Left lung (tissue), 10 donors: Measurements from ENCODE around the gene PXK. TPM values are rescaled to one million over a fixed set of nuclear protein-coding genes. Genes with fewer than 3 reads are reported as not detected.

Experiments used
- ATAC-seq: fragments of 200-7000 bp; cut with Tn5 transposase; one replicate; pipeline ENCODE4 v1.9.1; 2020; ENCODE audit warnings: moderate library complexity
- DNase-seq, 4 donors: peaks; one replicate each; pipeline ENCODE4 v3.0.0-alpha.2; 2013 to 2020
- H3K27ac ChIP-seq, 2 donors: fragments of 200-600 bp; sonication (generic) in 1 of 2; one replicate each; pipeline versions ENCODE4 v1.5.0 to v1.8.0; 2020 to 2021
- H3K27me3 ChIP-seq, 2 donors: fragments of 200-600 bp; sonication (generic) in 1 of 2; one replicate each; pipeline versions ENCODE4 v1.5.0 to v1.8.0; 2020 to 2021
- H3K36me3 ChIP-seq, 2 donors: fragments of 200-600 bp; sonication (generic) in 1 of 2; one replicate each; pipeline versions ENCODE4 v1.5.0 to v1.8.0; 2020 to 2021
- H3K4me1 ChIP-seq, 2 donors: fragments of 200-600 bp; one replicate each; pipeline ENCODE4 v1.8.0; 2021
- H3K4me3 ChIP-seq, 2 donors: fragments of 200-600 bp; sonication (generic) in 1 of 2; one replicate each; pipeline versions ENCODE4 v1.5.0 to v1.8.0; 2020 to 2021; ENCODE audit warnings: mild to moderate bottlenecking in 1 of 2
- H3K9me3 ChIP-seq, 2 donors: fragments of 200-600 bp; sonication (generic) in 1 of 2; one replicate each; pipeline versions ENCODE4 v1.5.0 to v1.8.0; 2020 to 2021
- CTCF ChIP-seq, 2 donors: fragments of 200-600 bp; sonication (generic) in 1 of 2; IDR thresholded peaks; one replicate each; pipeline versions ENCODE4 v1.5.0 to v1.8.0; 2021; ENCODE audit warnings: antibody characterized with exemption in 2 of 2
- intact Hi-C, 2 donors: fragments of 100-400 bp; cut with DNase I; formaldehyde crosslinking; loops; one replicate each; pipeline versions ENCODE4 v1.11.2 to v1.14.2; 2022
- polyA plus RNA-seq, 6 donors: library from polyadenylated mRNA; unstranded; fragments of 120-200 nt; gene quantifications; one replicate each; pipeline ENCODE4 v1.2.1, GENCODE V29; 2013; ENCODE audit not compliant: insufficient read length in 6 of 6
- total RNA-seq, 2 donors: library from RNA; stranded (reverse); fragmentation: NEBNext Ultra II Directional; extraction: Animal tissue kit (Norgen Biotek cat#: 25700); gene quantifications; one replicate each; pipeline ENCODE4 v1.2.1, GENCODE V29; 2021
- donor health status: DM: no; HTN: yes; CAD: no.
- donor health status: DM: no; HTN: no; CAD: no.

PXK gene
- total and polyA plus RNA-seq, 8 donors, result 19.0 to 42.3 (median 34.0) TPM

DNA sequence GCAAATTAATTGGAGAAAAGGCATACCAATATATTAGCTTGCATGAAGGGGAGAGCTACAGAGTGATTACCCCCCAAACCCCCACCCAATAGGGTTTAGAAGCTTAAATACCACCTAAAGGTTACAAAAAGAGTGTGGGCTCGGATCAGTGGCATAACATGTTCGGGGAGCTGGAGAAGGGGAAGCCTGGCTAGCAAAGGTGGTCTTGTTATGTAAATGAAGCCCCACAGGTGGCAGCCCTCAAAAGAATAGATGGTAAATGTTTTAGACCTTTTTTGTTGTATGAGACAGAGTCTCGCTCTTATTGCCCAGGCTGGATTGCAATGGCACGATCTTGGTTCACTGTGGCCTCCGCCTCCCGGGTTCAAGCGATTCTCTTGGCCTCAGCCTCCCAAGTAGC is 10.9 kb upstream of the PXK start:
- TF ChIP-seq CTCF (IDR thresholded peaks at IDR 0.05), result no peak
- H3K36me3 ChIP-seq, result peaks cover 0 to 25% of the 10 kb centered on the region in 2 donors
- DNase-seq (no peak), ATAC-seq (no peak)
- H3K9me3 ChIP-seq, result no peaks in the 10 kb centered on the region
- H3K4me1 ChIP-seq, result peaks cover 0 to 15% of the 10 kb centered on the region in 2 donors
- intact Hi-C loops, result no loop called here
- H3K27ac ChIP-seq, result no peak overlapping the region
- H3K4me3 ChIP-seq, result no peak overlapping the region
- H3K27me3 ChIP-seq, result no peaks in the 10 kb centered on the region

- Histone ChIP-seq H3K27ac (no peak overlapping the region), H3K4me3 (no peak overlapping the region), H3K36me3 (peaks cover 0 to 15% of the 10 kb centered on the region in 2 donors), H3K4me1 (peaks cover 0 to 11% of the 10 kb centered on the region in 2 donors), H3K27me3 (no peaks in the 10 kb centered on the region), H3K9me3 (no peaks in the 10 kb centered on the region)
- no peak for TF ChIP-seq CTCF (IDR thresholded peaks at IDR 0.05)
- no peak for DNase-seq
- ATAC-seq, result no peak
- intact Hi-C loops, result no loop called here
Measured at GRCh38 chr3:58322793-58323192, 9.9 kb upstream of the PXK start.

GRCh38 chr3:58323529-58324390 is 8.9 kb upstream of the PXK start:
- no peak overlapping the region for H3K27ac ChIP-seq
- H3K4me3 ChIP-seq, result no peak overlapping the region
- DNase-seq, result no peak
- ATAC-seq, result no peak
- intact Hi-C loops, result no loop called here
- peaks cover 0 to 5% of the 10 kb centered on the region in 2 donors for H3K36me3 ChIP-seq
- TF ChIP-seq CTCF (IDR thresholded peaks at IDR 0.05), result no peak
- H3K9me3 ChIP-seq, result no peaks in the 10 kb centered on the region
- H3K4me1 ChIP-seq, result peaks cover 0 to 9% of the 10 kb centered on the region in 2 donors
- H3K27me3 ChIP-seq, result no peaks in the 10 kb centered on the region

- no peaks in the 10 kb centered on the region for H3K36me3 ChIP-seq
- no peak for DNase-seq
- peak overlapping the region in 1 of 2 donors; percentile 45 for H3K27ac ChIP-seq
- TF ChIP-seq CTCF (IDR thresholded peaks at IDR 0.05), result no peak
- H3K9me3 ChIP-seq, result no peaks in the 10 kb centered on the region
- intact Hi-C loops, result no loop called here
- no peak for ATAC-seq
- H3K4me3 ChIP-seq, result no peak overlapping the region
- no peaks in the 10 kb centered on the region for H3K27me3 ChIP-seq
- H3K4me1 ChIP-seq, result peaks cover 0 to 9% of the 10 kb centered on the region in 2 donors
Measured at GRCh38 chr3:58324391-58325390, 8.0 kb upstream of the PXK start.
